Parathyroid adenoma (tissue), 2 donors: ENCODE results near the gene MRPS11.

ENCODE experiments used
- H2AFZ ChIP-seq: fragments of 300-600 bp; sonication (generic); one replicate; pipeline ENCODE4 v1.7.0; 2017; ENCODE audit warnings: antibody characterized with exemption, mild to moderate bottlenecking
- H3K27ac ChIP-seq: fragments of 300-600 bp; sonication (generic); one replicate; pipeline ENCODE4 v1.7.0; 2017
- H3K27me3 ChIP-seq: fragments of 300-600 bp; sonication (generic); one replicate; pipeline ENCODE4 v1.7.0; 2017; ENCODE audit warnings: low read length; ENCODE audit not compliant: control insufficient read depth, insufficient read depth
- H3K36me3 ChIP-seq: fragments of 300-600 bp; sonication (generic); one replicate; pipeline ENCODE4 v1.7.0; 2017; ENCODE audit warnings: low read length; ENCODE audit not compliant: control insufficient read depth, insufficient read depth
- H3K4me1 ChIP-seq: fragments of 300-600 bp; sonication (generic); one replicate; pipeline ENCODE4 v1.7.0; 2017; ENCODE audit warnings: control low read depth
- H3K4me2 ChIP-seq: fragments of 300-600 bp; sonication (generic); one replicate; pipeline ENCODE4 v1.7.0; 2017; ENCODE audit warnings: low read length
- H3K4me3 ChIP-seq: fragments of 300-600 bp; sonication (generic); one replicate; pipeline ENCODE4 v1.7.0; 2017; ENCODE audit warnings: low read depth, low read length
- H3K79me2 ChIP-seq: fragments of 300-600 bp; sonication (generic); one replicate; pipeline ENCODE4 v1.7.0; 2017; ENCODE audit warnings: control low read depth
- H3K9ac ChIP-seq: fragments of 300-600 bp; sonication (generic); one replicate; pipeline ENCODE4 v1.7.0; 2017; ENCODE audit warnings: mild to moderate bottlenecking
- H3K9me3 ChIP-seq: fragments of 300-600 bp; sonication (generic); one replicate; pipeline ENCODE4 v1.7.0; 2017; ENCODE audit warnings: low read length; ENCODE audit not compliant: control insufficient read depth
- TF ChIP-seq, protein P1 (sequence below): fragments of 300-600 bp; sonication (generic); IDR thresholded peaks from one replicate; pipeline ENCODE4 v1.7.0; 2017; ENCODE audit warnings: antibody characterized with exemption, mild to moderate bottlenecking
- donor health status: primary hyperparathyroidism.

Gene MRPS11

DNA sequence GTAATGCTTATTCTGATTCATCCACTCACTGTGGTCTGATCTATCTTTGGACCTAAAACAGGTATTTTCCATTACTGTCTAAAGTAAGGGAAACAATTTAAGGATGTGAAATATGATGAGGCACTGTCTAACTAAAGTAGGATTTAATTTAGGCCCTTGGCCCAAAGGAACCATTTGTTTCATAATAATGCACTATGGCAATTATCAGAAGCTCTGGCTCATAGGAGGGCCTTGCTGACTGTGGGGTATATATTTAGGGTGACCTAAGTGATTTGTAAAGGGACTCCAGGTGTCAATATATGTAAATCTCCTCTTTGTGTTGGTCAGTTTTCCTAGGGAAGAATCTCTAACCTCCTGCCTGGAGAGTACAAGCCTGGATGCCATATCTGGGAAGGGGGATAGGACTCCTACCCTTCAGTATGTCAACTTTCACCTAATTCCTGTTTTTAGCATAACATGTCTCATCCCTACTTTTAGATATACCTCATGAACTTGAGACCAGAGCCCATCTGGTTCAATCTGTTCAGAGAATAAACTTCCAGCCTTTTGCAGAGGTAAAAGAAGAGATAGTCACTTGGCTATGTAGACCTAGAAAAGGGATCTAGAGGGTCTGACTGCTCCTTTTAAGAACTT is 58.9 kb downstream of the MRPS11 start:
- Histone ChIP-seq H3K4me2 (no peak overlapping the region), H3K27me3 (no peaks in the 10 kb centered on the region), H2AFZ (no peak overlapping the region), H3K27ac (no peak overlapping the region), H3K4me3 (no peak overlapping the region), H3K36me3 (no peaks in the 10 kb centered on the region), H3K9ac (no peak overlapping the region), H3K79me2 (peaks cover 4% of the 10 kb centered on the region), H3K9me3 (no peaks in the 10 kb centered on the region), H3K4me1 (no peaks in the 10 kb centered on the region)
- TF ChIP-seq, protein P1, sequence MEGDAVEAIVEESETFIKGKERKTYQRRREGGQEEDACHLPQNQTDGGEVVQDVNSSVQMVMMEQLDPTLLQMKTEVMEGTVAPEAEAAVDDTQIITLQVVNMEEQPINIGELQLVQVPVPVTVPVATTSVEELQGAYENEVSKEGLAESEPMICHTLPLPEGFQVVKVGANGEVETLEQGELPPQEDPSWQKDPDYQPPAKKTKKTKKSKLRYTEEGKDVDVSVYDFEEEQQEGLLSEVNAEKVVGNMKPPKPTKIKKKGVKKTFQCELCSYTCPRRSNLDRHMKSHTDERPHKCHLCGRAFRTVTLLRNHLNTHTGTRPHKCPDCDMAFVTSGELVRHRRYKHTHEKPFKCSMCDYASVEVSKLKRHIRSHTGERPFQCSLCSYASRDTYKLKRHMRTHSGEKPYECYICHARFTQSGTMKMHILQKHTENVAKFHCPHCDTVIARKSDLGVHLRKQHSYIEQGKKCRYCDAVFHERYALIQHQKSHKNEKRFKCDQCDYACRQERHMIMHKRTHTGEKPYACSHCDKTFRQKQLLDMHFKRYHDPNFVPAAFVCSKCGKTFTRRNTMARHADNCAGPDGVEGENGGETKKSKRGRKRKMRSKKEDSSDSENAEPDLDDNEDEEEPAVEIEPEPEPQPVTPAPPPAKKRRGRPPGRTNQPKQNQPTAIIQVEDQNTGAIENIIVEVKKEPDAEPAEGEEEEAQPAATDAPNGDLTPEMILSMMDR: no peak

DNA sequence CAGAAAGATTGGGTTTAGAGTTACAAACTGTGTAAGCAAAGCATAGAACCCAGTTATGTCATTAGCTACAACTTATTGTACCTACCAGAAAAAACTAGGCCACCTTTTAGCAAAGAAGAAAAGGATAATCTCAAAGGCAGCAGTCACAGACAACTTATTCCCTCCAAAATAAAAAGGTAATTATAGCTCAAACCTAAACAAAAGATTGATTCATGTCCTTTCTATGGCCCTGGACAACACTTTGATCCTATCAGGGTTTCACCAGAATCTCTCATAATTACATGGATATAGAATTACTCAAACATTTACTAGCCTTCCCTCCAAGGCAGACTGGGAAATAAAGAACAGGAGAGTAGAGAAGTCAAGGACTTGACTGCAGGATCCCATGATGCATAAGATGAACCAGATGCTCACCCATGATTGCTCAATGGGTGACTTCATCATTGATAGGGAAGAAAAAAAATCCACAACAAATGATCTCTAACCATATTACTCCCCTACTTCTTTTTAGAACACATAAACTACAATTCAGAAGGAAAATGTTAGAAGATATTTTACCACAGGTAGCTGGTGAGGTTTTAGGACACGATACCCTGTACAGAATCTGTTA is 61.6 kb downstream of the MRPS11 start:
- Histone ChIP-seq H3K4me2 (no peak overlapping the region), H3K9me3 (no peaks in the 10 kb centered on the region), H3K9ac (no peak overlapping the region), H3K79me2 (peaks cover 4% of the 10 kb centered on the region), H3K27ac (no peak overlapping the region), H2AFZ (no peak overlapping the region), H3K27me3 (no peaks in the 10 kb centered on the region), H3K4me3 (no peak overlapping the region), H3K36me3 (no peaks in the 10 kb centered on the region), H3K4me1 (no peaks in the 10 kb centered on the region)
- TF ChIP-seq, protein P1: no peak
